AG09319 (cell line): ENCODE measurements around the gene USP48.

Source experiments
- DNase-seq: peaks from one replicate; pipeline ENCODE4 v3.0.0-alpha.2; 2010; ENCODE audit warnings: low read depth; ENCODE audit errors: extremely low read depth
- CTCF ChIP-seq: IDR thresholded peaks from 2 replicates; pipeline ENCODE4 v1.5.1; 2011; ENCODE audit warnings: low read depth, mild to moderate bottlenecking, inconsistent platforms, low read length, moderate library complexity

USP48 gene

GRCh38 chr1:21670059-21670881 lies 112.7 kb downstream of the USP48 start:
- TF ChIP-seq CTCF, result no peak
- DNase-seq, result no peak

DNA sequence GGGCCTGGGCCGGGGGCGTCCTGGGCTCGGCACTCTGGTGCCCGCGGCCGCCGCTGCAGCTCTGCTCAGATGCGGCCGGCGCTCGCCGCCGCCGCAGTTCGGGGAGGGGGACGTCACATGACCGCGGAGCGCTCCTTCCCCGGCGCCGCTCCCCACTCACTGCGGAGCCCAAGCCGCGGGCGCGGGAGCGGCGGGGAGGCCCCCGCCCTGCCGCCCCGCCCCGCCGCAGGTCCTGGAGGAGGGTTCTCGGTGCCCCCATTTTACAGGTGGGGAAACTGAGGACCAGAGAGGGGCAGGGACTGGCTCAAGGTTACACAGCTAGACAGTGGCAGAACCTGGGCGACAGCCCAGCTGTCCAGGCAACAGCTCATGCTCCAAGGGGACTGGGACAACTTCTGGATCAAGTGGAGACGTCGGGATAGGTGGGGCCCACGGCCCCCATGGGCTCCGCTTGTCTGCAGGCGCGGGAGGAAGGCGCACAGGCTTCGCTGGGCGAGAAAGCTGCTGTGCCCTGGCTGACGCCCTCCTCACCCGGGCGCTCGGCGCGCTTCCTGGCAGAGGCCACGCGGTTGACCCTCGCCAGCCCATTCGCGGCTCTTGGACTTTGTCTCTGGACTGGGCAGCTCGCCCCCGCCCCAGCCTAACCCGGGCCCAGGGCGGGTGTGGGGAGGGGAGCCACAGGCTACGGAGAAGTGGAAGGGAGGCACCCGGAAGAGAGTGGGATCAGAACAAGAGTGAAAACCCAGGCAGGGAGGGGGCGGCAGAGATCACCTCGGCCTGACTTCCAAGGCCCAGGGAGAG lies 113.5 kb downstream of the USP48 start, which contains the start of gene RAP1GAP:
TSS of gene RAP1GAP (minus strand) at position 100 of the 801 bp plus-strand sequence. CDS start 49,325 bp downstream, outside the sequence.
- TF ChIP-seq CTCF, result no peak
- no peak for DNase-seq

DNA sequence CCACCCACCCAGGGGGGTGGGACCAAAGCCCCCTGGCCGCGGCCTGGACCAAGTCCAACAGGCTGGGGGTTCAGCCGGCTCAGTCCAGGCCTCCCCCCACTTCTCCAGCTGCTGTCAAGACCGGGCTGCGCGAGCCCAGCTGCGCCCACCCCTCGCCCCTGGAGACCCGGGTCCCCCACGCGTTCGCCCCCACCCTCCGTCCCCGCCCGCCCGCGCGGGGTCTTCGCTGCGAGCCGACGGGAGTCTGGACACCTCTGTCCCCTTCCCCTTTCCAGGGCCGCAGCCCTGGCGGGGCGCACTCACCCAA lies 114.0 kb downstream of the USP48 start:
- TF ChIP-seq CTCF, result no peak

GRCh38 chr1:21668232-21668950 lies 114.6 kb downstream of the USP48 start:
- TF ChIP-seq CTCF, result no peak; the same call in 1 of the 2 replicates
- no peak for DNase-seq

More for the DNA sequence above, 114.0 kb downstream of the USP48 start:
- no peak for DNase-seq

DNA sequence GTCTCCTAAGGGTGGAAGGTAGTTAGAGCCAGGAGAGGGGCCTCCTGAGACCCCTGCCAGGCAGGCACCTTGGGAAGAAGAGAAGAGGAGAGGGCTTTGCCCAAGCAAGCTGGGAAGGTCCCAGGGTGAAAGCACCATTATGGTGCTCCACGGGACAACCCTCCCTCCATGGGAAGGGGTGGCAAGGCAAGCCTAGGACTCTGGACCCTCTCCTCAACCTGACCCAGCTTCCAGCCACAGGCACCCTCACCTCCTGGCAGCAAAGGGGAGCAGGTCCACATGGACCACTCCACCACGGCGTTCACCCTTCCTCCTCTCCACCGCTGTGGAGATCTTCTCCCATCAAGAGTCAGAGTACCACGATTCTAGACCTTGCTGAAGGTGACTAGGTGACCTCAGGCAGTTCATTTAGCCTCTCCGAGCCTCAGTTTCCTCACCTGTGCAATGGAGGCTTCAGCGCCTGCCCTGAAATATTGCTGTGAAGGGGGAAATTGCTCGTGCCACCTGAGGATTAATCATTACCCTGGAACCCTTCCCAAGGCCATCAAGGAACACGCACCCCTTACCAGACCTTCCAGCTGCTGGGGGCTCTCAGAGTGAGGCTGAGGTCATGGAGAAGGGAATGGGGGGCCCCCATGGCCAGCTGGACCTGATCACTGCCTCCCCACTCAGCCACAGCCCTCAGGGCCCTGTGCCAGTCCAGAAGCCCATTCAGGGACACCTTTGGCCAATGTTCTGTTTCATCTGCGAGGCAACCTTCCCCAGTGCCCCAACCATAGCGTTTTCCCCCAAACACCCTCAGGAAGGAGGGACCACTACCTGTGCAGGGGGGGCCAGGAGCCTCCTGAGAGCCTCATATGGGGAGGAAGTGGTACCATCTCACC lies 115.4 kb downstream of the USP48 start:
- no peak for TF ChIP-seq CTCF

DNA sequence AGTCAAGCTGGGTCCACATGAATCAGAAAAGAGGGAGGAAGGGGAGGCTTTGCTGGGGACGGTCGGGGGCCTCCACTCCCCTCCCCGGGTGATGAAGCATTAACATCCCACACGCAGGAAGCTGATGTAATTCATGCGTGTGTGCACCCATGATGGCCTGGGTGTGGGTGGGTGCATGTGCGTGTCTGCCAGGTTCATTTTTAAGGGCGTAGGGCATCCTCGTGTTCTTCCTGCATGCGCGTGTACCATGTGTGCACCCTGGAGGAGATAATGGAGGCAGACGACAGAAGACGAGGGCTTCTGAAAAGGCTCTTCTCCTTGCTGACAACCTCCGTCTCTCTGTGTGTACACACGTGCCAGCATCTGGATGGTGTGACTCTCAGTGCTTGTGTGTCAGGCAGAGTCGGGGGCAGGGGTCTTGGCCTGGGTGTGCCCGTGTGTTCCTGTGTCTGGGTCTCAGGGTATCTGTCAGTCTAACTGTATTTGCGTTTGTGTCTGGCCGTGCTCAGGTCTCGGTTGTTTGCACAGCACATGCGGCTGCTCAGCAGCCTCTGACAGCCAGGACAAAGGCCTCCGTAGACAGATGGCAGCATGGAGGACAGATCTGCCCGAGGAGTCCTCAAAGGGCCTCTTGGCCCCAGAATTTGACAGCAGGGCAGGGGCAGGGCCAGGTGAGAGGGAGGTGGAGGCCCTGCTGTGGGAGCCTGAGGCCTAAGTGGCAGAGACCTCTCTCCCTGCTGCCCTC lies 116.2 kb downstream of the USP48 start:
- TF ChIP-seq CTCF, result no peak
- DNase-seq, result no peak

More for the DNA sequence above, 115.4 kb downstream of the USP48 start:
- DNase-seq, result no peak
